Activated CD8-positive, alpha-beta memory T cell treated with anti-CD3 and anti-CD28 coated beads, Interleukin-2, amount 50 U/mL, for 24 hours (primary cell): ENCODE measurements around the gene PDE7B.

Source experiments
- DNase-seq: peaks from one replicate; pipeline ENCODE4 v3.0.0-alpha.2; 2020; ENCODE audit errors: extremely low read depth

Gene PDE7B

GRCh38 chr6:135851442-135852271, at the start of gene PDE7B:
Gene PDE7B, plus strand, starts transcription at chr6:135851701.
- no peak for DNase-seq

DNA sequence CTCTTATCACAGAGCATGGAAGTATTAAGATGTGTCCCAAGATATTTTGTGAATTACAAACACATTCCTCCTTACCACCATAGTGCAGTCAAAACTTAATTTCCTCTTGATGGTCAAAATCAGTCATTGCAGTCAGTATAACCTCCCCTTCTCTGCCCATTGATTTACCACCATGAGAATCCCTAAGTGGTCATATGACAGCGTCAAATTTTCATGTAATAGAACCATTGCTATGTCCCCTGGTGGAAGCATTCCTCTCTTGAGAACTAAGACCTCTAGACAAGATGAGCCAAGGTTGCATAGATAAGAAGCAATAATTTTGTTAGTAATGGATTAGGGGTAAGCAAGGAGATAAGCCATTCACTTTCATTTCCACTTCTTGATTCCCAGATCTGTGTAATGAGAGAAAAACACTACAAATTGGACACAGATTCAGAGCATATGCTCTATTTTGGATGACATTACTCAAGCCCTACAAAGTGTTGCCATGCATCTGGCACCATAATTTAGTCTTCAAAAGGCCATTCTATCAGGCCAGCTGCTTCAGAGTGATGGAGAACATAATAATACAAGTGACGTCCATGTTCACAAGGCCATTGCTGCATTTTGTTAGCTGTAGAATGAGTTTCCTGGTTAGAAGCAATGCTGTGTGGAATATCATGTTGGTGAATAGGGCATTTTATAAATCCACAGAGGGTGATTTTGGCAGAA, 49.6 kb upstream of the PDE7B start:
- DNase-seq: no peak

- DNase-seq: no peak
These were observed 41.0 kb upstream of the PDE7B start for GRCh38 chr6:135810486-135810885.

DNA sequence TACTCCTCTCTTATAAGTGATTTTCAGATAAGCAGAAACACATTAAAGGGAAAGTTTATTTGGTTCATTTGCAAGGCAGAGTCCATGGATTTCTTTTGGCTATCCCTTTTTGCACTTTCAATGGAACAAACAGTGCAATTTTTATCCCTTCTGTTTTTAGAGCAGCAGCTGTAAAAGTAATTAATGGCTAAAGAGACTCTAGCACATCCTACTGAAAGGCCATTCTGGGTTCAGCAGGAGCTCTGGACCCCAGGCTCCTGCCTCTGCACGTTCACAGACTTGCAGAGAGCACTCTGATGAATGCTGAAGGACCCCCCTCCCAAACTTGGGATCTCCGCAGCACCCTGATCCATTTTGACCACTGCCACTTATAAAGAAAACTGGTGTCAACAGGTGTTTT, 40.3 kb upstream of the PDE7B start:
- no peak for DNase-seq

DNA sequence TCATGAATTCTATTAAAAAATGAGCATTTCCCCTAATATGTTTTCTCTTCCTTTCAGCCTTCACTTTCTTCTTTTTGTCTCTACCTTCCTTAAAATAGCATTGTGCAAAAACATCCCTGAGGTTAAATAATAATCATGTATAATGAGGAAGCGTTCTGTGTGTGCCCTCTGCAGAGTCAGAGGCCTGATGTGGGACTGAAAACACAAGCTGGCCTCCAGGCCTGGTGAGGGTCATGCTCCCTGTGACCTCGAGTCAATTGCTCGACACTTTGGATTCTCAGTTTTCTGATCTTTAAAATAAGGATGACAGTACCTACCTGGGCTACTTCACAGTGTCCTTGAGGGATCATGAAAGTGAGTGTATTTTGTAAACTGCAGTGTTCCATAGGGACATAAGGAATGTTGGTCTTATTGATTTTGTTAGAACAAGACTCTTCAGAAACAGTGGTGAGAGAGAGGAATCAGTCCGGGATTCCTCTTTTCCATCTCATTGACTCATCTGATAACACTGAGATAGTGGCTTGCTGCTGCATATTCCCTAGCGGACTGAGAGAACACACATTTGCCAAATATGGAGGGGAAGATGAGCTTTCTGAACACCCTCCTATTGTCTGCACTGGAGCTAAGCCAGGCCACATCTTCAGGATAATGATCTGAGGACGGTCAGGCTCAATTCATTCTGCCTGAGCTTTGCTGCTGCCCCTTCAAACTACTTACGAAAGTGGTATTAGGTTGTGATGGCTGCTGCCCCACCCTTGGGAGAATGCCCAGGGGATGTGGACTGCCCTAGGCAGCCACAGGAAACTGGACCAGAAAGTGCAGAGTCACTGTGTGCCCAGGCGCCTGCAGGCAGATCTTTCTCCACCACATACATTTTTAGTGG, 39.6 kb upstream of the PDE7B start:
- no peak for DNase-seq

- no peak for DNase-seq
These were observed 38.1 kb upstream of the PDE7B start for GRCh38 chr6:135813401-135813800.

GRCh38 chr6:135814043-135814442, 37.5 kb upstream of the PDE7B start:
- no peak for DNase-seq

DNA sequence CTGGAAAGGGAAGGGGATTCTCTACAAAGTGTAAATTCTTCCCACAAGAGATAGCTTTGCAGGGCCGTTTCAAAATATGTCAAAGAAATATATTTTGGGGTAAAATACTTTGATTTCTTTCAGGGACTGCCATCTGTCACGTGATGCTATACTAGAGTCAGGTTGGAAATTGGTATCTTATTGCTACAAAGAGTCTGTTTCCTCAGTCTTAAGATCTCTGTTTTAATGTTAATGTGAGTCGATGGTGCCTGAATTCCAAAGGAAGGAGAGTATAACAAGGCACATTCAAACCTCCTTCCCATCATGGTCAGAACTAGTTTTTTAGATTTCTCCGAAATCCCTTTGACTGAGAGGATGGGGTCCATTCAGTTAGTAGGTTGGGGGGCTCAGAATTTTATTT, 36.3 kb upstream of the PDE7B start:
- no peak for DNase-seq

DNA sequence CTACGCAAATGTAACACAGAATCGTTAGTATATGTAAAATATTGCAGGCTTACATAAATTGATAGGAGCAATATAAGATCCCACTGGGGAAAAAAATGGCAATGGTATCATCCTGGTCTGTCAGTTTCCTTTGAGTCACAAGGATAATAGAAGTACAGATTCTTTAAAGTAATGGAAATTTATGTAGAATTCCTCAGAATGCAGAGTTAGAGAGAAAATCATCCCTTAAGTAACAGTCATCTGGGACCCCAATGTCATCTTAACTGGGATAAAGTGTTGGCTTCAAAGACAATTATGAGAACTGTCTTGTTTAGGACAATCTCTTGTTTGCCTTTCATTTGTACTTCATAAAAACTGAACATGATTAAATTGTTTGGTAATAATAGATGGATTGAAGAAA, 34.5 kb upstream of the PDE7B start:
- DNase-seq: no peak

DNA sequence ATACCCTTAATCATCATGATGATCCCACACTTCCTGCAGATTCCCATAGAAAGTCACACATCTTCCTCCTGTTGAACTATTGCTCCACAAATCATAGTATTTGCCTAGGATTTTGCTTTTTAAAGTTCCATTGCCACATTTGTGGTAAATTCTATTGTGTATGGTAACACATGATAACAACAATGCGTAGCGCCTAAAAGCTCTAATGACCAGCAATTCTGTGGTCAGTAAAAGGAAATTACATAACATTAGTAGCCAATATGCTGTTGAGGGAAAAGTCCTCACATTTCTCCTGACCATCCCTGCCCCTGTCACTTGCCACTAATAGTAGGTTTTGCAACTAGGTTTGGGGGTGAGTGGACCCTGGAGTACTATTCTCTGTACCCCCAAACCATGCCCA, 31.8 kb upstream of the PDE7B start:
- DNase-seq: no peak

GRCh38 chr6:135820340-135820739, 31.2 kb upstream of the PDE7B start:
- no peak for DNase-seq

DNA sequence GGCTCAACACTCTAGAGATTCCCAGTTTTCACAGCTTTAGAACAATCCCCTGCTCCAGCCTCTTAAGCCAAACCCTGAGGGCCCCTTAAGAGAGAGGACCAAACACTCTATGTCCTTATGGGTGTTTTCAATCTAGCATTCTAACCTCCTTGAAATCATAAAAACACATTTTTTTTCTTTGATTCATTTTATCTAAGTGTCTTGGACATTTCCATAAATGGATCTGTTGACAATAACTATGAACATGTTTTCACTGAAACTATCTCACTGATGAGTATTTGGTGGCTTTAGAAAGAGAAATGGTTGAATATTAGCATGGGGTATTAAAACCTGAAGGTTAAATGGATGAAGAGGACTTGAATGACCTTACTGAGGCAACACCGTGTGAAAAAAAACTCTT, 27.6 kb upstream of the PDE7B start:
- DNase-seq: no peak

DNA sequence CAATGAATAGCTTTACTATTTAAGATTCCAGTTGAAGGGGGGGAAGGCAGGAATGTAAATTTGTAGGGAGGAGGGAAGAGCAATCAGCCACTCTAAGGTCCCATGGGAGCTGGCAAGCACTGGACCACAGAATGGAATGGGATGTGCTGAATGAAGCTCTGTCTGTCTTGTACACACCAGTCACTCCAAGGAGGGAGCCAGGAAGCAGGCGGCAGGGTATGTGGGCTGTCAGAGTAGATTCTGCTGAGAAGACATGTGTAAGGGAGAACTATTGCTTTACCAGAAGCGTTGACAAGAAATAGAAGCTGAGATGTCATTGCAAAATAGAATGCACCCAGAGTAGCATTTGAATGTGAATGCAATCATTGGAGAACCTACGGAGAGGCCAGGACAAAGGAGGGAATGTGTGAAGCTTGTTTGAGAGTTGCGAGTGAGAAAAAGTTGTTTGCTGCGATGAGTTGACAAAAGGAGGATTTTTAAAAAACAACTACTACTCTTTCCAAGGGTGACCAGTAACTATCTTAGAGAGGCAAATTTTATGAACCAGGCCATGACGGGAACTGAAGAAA, 25.2 kb upstream of the PDE7B start:
- DNase-seq: no peak

DNA sequence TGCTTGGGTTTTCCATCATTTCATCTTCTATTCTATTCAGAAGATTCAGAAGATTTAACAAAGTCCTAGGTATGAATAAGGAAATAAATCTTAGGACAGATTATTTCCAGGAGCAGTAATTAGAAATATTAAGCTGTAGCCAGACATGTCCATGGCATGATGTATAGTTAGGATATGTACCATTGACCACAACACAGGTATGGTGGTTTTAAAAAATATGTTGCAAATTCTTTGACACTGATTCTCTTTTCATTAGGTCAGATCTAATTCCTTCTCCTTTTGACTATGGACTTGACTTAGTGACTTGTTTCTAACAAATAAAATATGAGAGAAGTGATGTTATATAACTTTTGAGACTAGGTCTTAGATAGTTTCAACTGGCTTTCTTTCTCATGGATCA, 23.5 kb upstream of the PDE7B start:
- no peak for DNase-seq

- no peak for DNase-seq
These were observed 21.0 kb upstream of the PDE7B start for GRCh38 chr6:135830452-135830881.

DNA sequence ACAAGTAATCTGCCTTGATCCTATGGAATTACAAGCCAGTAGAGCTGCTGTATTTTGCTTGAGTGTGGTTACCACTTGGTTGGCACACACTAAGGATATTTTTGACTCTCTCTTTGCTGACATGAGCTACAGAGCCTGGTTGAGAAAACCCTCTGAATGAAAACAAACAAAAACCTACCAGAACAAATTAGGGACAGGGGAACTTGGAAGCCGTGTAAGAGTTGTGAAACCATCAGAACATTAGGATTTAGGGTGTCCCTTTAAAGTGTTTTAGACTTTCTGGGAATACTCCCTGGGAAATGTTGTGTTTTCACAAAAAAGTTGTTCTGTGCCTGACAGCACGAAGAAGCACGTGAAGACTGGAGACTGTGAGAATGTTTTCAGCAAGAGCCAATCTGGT, 20.5 kb upstream of the PDE7B start:
- no peak for DNase-seq

GRCh38 chr6:135832166-135832565, 19.3 kb upstream of the PDE7B start:
- no peak for DNase-seq

- DNase-seq: no peak
These were observed 17.7 kb upstream of the PDE7B start for GRCh38 chr6:135833771-135834170.

- DNase-seq: no peak
These were observed 13.6 kb upstream of the PDE7B start for GRCh38 chr6:135837735-135838449.

GRCh38 chr6:135839121-135839520, 12.4 kb upstream of the PDE7B start:
- no peak for DNase-seq
